H1 (cell line): Measurements from ENCODE around the gene FHAD1.

ENCODE experiments used
- ATF3 ChIP-seq: IDR thresholded peaks from 2 replicates; pipeline ENCODE4 v1.6.1; 2011; ENCODE audit warnings: low read depth, mild to moderate bottlenecking, low read length; ENCODE audit not compliant: insufficient read depth
- EGR1 ChIP-seq: IDR thresholded peaks from 2 replicates; pipeline ENCODE4 v1.6.1; 2011; ENCODE audit warnings: low read depth, low read length, borderline replicate concordance
- EZH2 ChIP-seq: fragments of 200-600 bp; sonication (generic); IDR thresholded peaks from 2 replicates; pipeline ENCODE4 v1.7.1; 2012; ENCODE audit warnings: low read depth, mild to moderate bottlenecking, moderate library complexity, low read length, inconsistent platforms; ENCODE audit not compliant: severe bottlenecking
- GABPA ChIP-seq: IDR thresholded peaks from 2 replicates; pipeline ENCODE4 v1.6.1; 2011; ENCODE audit warnings: mild to moderate bottlenecking, low read length, moderate library complexity, borderline replicate concordance; ENCODE audit not compliant: insufficient read depth
- GTF2F1 ChIP-seq: IDR thresholded peaks from 2 replicates; pipeline ENCODE4 v1.6.1; 2012; ENCODE audit warnings: low read depth, low read length, improper control_type of control experiment, borderline replicate concordance
- POLR2AphosphoS5 ChIP-seq: IDR thresholded peaks from 2 replicates; pipeline ENCODE4 v1.6.1; 2011; ENCODE audit warnings: low read depth, low read length
- TEAD4 ChIP-seq: IDR thresholded peaks from 2 replicates; pipeline ENCODE4 v1.6.1; 2012; ENCODE audit warnings: low read depth, low read length, inconsistent platforms, mixed read lengths
- TF ChIP-seq, protein P1 (sequence below), 3 experiments: IDR thresholded peaks; 1 replicate in 2 of 3; 2 replicates in 1 of 3; pipeline versions ENCODE4 v1.5.1 to v1.6.1; 2011; ENCODE audit warnings: low read length in 3 of 3, mild to moderate bottlenecking in 3 of 3, inconsistent platforms in 2 of 3, low read depth in 1 of 3, moderate library complexity in 1 of 3; ENCODE audit not compliant: insufficient read depth in 1 of 3; ENCODE audit errors: control extremely low read depth in 1 of 3

- TF ChIP-seq, protein P1, sequence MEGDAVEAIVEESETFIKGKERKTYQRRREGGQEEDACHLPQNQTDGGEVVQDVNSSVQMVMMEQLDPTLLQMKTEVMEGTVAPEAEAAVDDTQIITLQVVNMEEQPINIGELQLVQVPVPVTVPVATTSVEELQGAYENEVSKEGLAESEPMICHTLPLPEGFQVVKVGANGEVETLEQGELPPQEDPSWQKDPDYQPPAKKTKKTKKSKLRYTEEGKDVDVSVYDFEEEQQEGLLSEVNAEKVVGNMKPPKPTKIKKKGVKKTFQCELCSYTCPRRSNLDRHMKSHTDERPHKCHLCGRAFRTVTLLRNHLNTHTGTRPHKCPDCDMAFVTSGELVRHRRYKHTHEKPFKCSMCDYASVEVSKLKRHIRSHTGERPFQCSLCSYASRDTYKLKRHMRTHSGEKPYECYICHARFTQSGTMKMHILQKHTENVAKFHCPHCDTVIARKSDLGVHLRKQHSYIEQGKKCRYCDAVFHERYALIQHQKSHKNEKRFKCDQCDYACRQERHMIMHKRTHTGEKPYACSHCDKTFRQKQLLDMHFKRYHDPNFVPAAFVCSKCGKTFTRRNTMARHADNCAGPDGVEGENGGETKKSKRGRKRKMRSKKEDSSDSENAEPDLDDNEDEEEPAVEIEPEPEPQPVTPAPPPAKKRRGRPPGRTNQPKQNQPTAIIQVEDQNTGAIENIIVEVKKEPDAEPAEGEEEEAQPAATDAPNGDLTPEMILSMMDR (IDR thresholded peaks at IDR 0.05; ENCODE audit: control extremely low read depth in 1 of 3, insufficient read depth in 1 of 3, low read depth in 1 of 3, low read length in 3 of 3), result no peak
- TF ChIP-seq EGR1, result no peak
- TF ChIP-seq GTF2F1, result no peak
- TF ChIP-seq TEAD4, result no peak
- no peak for TF ChIP-seq EZH2
- TF ChIP-seq POLR2AphosphoS5, result no peak
- TF ChIP-seq GABPA, result no peak
- no peak for TF ChIP-seq ATF3
These were observed 10.7 kb upstream of the FHAD1 start for GRCh38 chr1:15236321-15236721.
